Measurements from ENCODE around the gene CPN2.
A peak's percentile ranks its signal among the peaks of the same experiment; 100 is the strongest.

Gene CPN2

GRCh38 chr3:194327218-194328052 lies 23.7 kb downstream of the CPN2 start:
- no peak for DNase-seq (ENCODE audit: low spot score)

GRCh38 chr3:194326968-194327217 lies 24.2 kb downstream of the CPN2 start:
- DNase-seq (ENCODE audit: low spot score), result no peak

GRCh38 chr3:194326192-194326967 lies 24.7 kb downstream of the CPN2 start:
- peak; percentile 55 for DNase-seq (ENCODE audit: low spot score)

- DNase-seq (ENCODE audit: low spot score), result no peak
Measured at GRCh38 chr3:194325424-194326153, 25.5 kb downstream of the CPN2 start.

- no peak for DNase-seq (ENCODE audit: low spot score)
Measured at GRCh38 chr3:194324823-194325327, 26.3 kb downstream of the CPN2 start.

GRCh38 chr3:194323785-194324735 lies 27.1 kb downstream of the CPN2 start:
- peak; percentile 91 for DNase-seq (ENCODE audit: low spot score)

- DNase-seq (ENCODE audit: low spot score), result no peak
Measured at GRCh38 chr3:194322678-194323211, 28.4 kb downstream of the CPN2 start.

- DNase-seq (ENCODE audit: low spot score), result no peak
Measured at GRCh38 chr3:194321693-194322640, 29.2 kb downstream of the CPN2 start.

GRCh38 chr3:194320744-194321243 lies 30.3 kb downstream of the CPN2 start:
- peak; percentile 93 for DNase-seq (ENCODE audit: low spot score)

- no peak for DNase-seq (ENCODE audit: low spot score)
Measured at GRCh38 chr3:194320100-194320499, 31.0 kb downstream of the CPN2 start.

- DNase-seq (ENCODE audit: low spot score), result no peak
Measured at GRCh38 chr3:194318511-194319161, 32.5 kb downstream of the CPN2 start.

- DNase-seq (ENCODE audit: low spot score), result no peak
Measured at GRCh38 chr3:194316918-194317317, 34.2 kb downstream of the CPN2 start.

- no peak for DNase-seq (ENCODE audit: low spot score)
Measured at GRCh38 chr3:194315965-194316361, 35.2 kb downstream of the CPN2 start.

- DNase-seq (ENCODE audit: low spot score), result peak; percentile 89
Measured at GRCh38 chr3:194315088-194315964, 35.8 kb downstream of the CPN2 start.

GRCh38 chr3:194314388-194315068 lies 36.6 kb downstream of the CPN2 start:
- no peak for DNase-seq (ENCODE audit: low spot score)

GRCh38 chr3:194313560-194314387 lies 37.4 kb downstream of the CPN2 start:
- DNase-seq (ENCODE audit: low spot score), result no peak
